ENCODE data around the gene CD300LB. TPM values are rescaled to one million over a fixed set of nuclear protein-coding genes. Genes with fewer than 3 reads are reported as not detected.
"Not testable (repeated sequence)": the region's sequence is repeated elsewhere in the genome, so short reads cannot be mapped to it uniquely, and the experiment has no call there.

CD300LB gene
- total RNA-seq = 1 to 10 TPM; 1.3 to 1.6 TPM
- 1 to 10 TPM in 1 of 2 donors, not detected in 1; 1.1 TPM for polyA plus RNA-seq
- long read RNA-seq, donor 1, partial matches to known transcripts = 0 of 4 reads
- long read RNA-seq, donor 1, other reads (novel, unspliced or antisense) = 4 of 4 reads
- long read RNA-seq, donor 2, partial matches to known transcripts = 0 of 1 reads
- long read RNA-seq, donor 2, other reads (novel, unspliced or antisense) = 1 of 1 reads

GRCh38 chr17:74531231-74531761 lies at the start of gene CD300LB:
CD300LB (minus strand) TSS chr17:74531475; CDS start chr17:74531350, 125 bp downstream.
- H3K4me3 ChIP-seq (ENCODE audit: low read length in 2 of 2) = no peak within 1 kb of the TSS
- no peaks in the 10 kb centered on the region for H3K27me3 ChIP-seq (ENCODE audit: control insufficient read depth in 1 of 2, insufficient read depth in 2 of 2, low read length in 1 of 2)
- no peak for ATAC-seq (ENCODE audit: low FRiP score)
- H3K27ac ChIP-seq (ENCODE audit: low read depth in 1 of 2, low read length in 2 of 2) = no peak within 1 kb of the TSS
- DNase-seq = peak; percentile 45 to 64
- no peaks in the 10 kb centered on the region for H3K36me3 ChIP-seq (ENCODE audit: control insufficient read depth in 1 of 2, insufficient read depth in 2 of 2, low read length in 1 of 2)
- intact Hi-C loops (cut with DNase I) = no loop called here
- WGBS, 2 donors = 64 to 65% methylated on average over 10 of the region's 10 CpGs
- H3K9me3 ChIP-seq (ENCODE audit: control insufficient read depth, low read length) = no peaks in the 10 kb centered on the region
- no peaks in the 10 kb centered on the region for H3K4me1 ChIP-seq (ENCODE audit: control insufficient read depth in 1 of 2, insufficient read depth in 2 of 2, low read length in 2 of 2)

- H3K4me1 ChIP-seq (ENCODE audit: control insufficient read depth in 1 of 2, insufficient read depth in 2 of 2, low read length in 2 of 2) = no peaks in the 10 kb centered on the region
- intact Hi-C loops (cut with DNase I) = no loop called here
These were observed 48.6 kb upstream of the CD300LB start for GRCh38 chr17:74579900-74580299.

DNA sequence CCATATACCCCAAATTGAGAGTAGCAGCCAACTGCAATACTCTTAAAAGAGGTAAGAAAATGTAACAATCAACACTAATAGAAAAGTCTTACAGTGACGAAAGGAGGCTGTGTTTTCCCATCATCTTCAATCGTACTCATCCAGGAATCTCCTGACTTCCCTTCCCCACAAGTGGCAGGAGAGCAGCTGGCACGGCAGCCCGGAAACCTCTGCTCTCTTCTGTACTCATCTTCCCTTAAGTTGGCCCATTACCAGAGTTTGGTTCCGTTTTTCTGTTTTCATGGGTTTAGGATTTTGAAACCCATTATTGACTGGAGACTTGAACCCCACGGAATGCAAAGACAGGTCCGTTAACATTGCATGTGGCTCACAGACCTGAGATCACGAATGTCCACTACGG lies 47.7 kb upstream of the CD300LB start:
- peaks cover 2% of the 10 kb centered on the region for H3K9me3 ChIP-seq (ENCODE audit: control insufficient read depth, low read length)
- 74 to 83% methylated on average over 9 of the region's 9 CpGs for WGBS, 2 donors

More at GRCh38 chr17:74579900-74580299, 48.6 kb upstream of the CD300LB start:
- H3K27me3 ChIP-seq (ENCODE audit: control insufficient read depth in 1 of 2, insufficient read depth in 2 of 2, low read length in 1 of 2) = no peaks in the 10 kb centered on the region
- DNase-seq = no peak
- 58 to 67% methylated on average over 7 of the region's 7 CpGs for WGBS, 2 donors
- no peak overlapping the region for H3K27ac ChIP-seq (ENCODE audit: low read depth in 1 of 2, low read length in 2 of 2)
- H3K9me3 ChIP-seq (ENCODE audit: control insufficient read depth, low read length) = peaks cover 2% of the 10 kb centered on the region
- no peak for ATAC-seq (ENCODE audit: low FRiP score)
- no peaks in the 10 kb centered on the region for H3K36me3 ChIP-seq (ENCODE audit: control insufficient read depth in 1 of 2, insufficient read depth in 2 of 2, low read length in 1 of 2)
- no peak overlapping the region for H3K4me3 ChIP-seq (ENCODE audit: low read length in 2 of 2)

GRCh38 chr17:74574489-74575142 lies 43.3 kb upstream of the CD300LB start:
- Histone ChIP-seq H3K4me3 (ENCODE audit: low read length in 2 of 2) (no peak overlapping the region), H3K36me3 (ENCODE audit: control insufficient read depth in 1 of 2, insufficient read depth in 2 of 2, low read length in 1 of 2) (no peaks in the 10 kb centered on the region), H3K9me3 (ENCODE audit: control insufficient read depth, low read length) (peaks cover 3% of the 10 kb centered on the region), H3K4me1 (ENCODE audit: control insufficient read depth in 1 of 2, insufficient read depth in 2 of 2, low read length in 2 of 2) (no peaks in the 10 kb centered on the region), H3K27me3 (ENCODE audit: control insufficient read depth in 1 of 2, insufficient read depth in 2 of 2, low read length in 1 of 2) (no peaks in the 10 kb centered on the region), H3K27ac (ENCODE audit: low read depth in 1 of 2, low read length in 2 of 2) (no peak overlapping the region)
- intact Hi-C loops (cut with DNase I) = no loop called here
- ATAC-seq (ENCODE audit: low FRiP score) (no peak), DNase-seq (no peak)
- 61 to 64% methylated on average over 5 of the region's 5 CpGs for WGBS, 2 donors

More for the DNA sequence above, 47.7 kb upstream of the CD300LB start:
- Histone ChIP-seq H3K4me1 (ENCODE audit: control insufficient read depth in 1 of 2, insufficient read depth in 2 of 2, low read length in 2 of 2) (no peaks in the 10 kb centered on the region), H3K27me3 (ENCODE audit: control insufficient read depth in 1 of 2, insufficient read depth in 2 of 2, low read length in 1 of 2) (no peaks in the 10 kb centered on the region), H3K4me3 (ENCODE audit: low read length in 2 of 2) (no peak overlapping the region), H3K27ac (ENCODE audit: low read depth in 1 of 2, low read length in 2 of 2) (no peak overlapping the region), H3K36me3 (ENCODE audit: control insufficient read depth in 1 of 2, insufficient read depth in 2 of 2, low read length in 1 of 2) (no peaks in the 10 kb centered on the region)
- intact Hi-C loops (cut with DNase I) = no loop called here
- no peak for ATAC-seq (ENCODE audit: low FRiP score)
- DNase-seq = no peak

- intact Hi-C loops (cut with DNase I); H3K9me3 ChIP-seq (ENCODE audit: control insufficient read depth, low read length); H3K4me3 ChIP-seq (ENCODE audit: low read length in 2 of 2); H3K27me3 ChIP-seq (ENCODE audit: control insufficient read depth in 1 of 2, insufficient read depth in 2 of 2, low read length in 1 of 2); DNase-seq; H3K4me1 ChIP-seq (ENCODE audit: control insufficient read depth in 1 of 2, insufficient read depth in 2 of 2, low read length in 2 of 2); H3K36me3 ChIP-seq (ENCODE audit: control insufficient read depth in 1 of 2, insufficient read depth in 2 of 2, low read length in 1 of 2); H3K27ac ChIP-seq (ENCODE audit: low read depth in 1 of 2, low read length in 2 of 2); ATAC-seq (ENCODE audit: low FRiP score): not testable (repeated sequence)
These were observed 42.4 kb upstream of the CD300LB start for GRCh38 chr17:74573635-74574034.

GRCh38 chr17:74573169-74573568 lies 41.9 kb upstream of the CD300LB start:
- intact Hi-C loops (cut with DNase I) = no loop called here
- Histone ChIP-seq H3K27me3 (ENCODE audit: control insufficient read depth in 1 of 2, insufficient read depth in 2 of 2, low read length in 1 of 2) (no peaks in the 10 kb centered on the region), H3K9me3 (ENCODE audit: control insufficient read depth, low read length) (peaks cover 3% of the 10 kb centered on the region), H3K27ac (ENCODE audit: low read depth in 1 of 2, low read length in 2 of 2) (no peak overlapping the region), H3K36me3 (ENCODE audit: control insufficient read depth in 1 of 2, insufficient read depth in 2 of 2, low read length in 1 of 2) (no peaks in the 10 kb centered on the region), H3K4me3 (ENCODE audit: low read length in 2 of 2) (no peak overlapping the region), H3K4me1 (ENCODE audit: control insufficient read depth in 1 of 2, insufficient read depth in 2 of 2, low read length in 2 of 2) (no peaks in the 10 kb centered on the region)
- 74 to 79% methylated on average over 3 of the region's 3 CpGs for WGBS, 2 donors
- no peak for ATAC-seq (ENCODE audit: low FRiP score)
- DNase-seq = no peak

DNA sequence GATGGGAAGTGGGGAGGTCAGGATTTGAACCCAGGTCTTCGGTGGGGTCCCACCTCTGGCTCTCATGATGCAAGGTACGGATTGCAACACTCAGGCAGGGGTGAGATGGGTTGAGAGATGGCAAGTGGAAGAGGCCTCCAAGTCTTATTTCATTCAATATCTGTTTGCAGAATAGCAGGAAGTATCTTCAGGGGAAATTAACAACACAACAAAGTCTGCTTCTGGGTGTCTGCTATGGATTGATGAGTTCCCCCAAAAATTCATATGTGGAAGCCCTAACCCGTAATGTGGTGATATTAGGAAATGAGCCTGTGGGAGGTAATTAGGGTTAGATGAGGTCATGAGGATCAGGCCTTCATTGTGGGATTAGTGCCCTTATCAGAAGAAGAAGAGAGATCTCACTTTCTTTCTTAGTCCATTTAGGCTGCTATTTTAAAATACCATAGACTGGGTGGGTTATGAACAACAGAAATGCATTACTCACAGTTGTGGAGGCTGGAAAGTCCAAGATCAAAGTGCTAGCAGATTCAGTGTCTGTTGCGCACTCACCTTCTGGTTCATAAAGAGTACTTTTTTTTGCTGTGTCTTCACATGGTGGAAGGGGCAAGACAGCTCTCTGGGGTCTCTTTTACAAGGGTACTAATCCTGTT lies 40.5 kb upstream of the CD300LB start:
- H3K4me1 ChIP-seq (ENCODE audit: control insufficient read depth in 1 of 2, insufficient read depth in 2 of 2, low read length in 2 of 2) = no peaks in the 10 kb centered on the region
- ATAC-seq (ENCODE audit: low FRiP score) (no peak), DNase-seq (no peak)
- H3K27ac ChIP-seq (ENCODE audit: low read depth in 1 of 2, low read length in 2 of 2) = no peak overlapping the region
- intact Hi-C loops (cut with DNase I) = no loop called here
- 73 to 78% methylated on average over 4 of the region's 4 CpGs for WGBS, 2 donors
- H3K4me3 ChIP-seq (ENCODE audit: low read length in 2 of 2) = no peak overlapping the region
- no peaks in the 10 kb centered on the region for H3K27me3 ChIP-seq (ENCODE audit: control insufficient read depth in 1 of 2, insufficient read depth in 2 of 2, low read length in 1 of 2)
- peaks cover 3% of the 10 kb centered on the region for H3K9me3 ChIP-seq (ENCODE audit: control insufficient read depth, low read length)
- no peaks in the 10 kb centered on the region for H3K36me3 ChIP-seq (ENCODE audit: control insufficient read depth in 1 of 2, insufficient read depth in 2 of 2, low read length in 1 of 2)

DNA sequence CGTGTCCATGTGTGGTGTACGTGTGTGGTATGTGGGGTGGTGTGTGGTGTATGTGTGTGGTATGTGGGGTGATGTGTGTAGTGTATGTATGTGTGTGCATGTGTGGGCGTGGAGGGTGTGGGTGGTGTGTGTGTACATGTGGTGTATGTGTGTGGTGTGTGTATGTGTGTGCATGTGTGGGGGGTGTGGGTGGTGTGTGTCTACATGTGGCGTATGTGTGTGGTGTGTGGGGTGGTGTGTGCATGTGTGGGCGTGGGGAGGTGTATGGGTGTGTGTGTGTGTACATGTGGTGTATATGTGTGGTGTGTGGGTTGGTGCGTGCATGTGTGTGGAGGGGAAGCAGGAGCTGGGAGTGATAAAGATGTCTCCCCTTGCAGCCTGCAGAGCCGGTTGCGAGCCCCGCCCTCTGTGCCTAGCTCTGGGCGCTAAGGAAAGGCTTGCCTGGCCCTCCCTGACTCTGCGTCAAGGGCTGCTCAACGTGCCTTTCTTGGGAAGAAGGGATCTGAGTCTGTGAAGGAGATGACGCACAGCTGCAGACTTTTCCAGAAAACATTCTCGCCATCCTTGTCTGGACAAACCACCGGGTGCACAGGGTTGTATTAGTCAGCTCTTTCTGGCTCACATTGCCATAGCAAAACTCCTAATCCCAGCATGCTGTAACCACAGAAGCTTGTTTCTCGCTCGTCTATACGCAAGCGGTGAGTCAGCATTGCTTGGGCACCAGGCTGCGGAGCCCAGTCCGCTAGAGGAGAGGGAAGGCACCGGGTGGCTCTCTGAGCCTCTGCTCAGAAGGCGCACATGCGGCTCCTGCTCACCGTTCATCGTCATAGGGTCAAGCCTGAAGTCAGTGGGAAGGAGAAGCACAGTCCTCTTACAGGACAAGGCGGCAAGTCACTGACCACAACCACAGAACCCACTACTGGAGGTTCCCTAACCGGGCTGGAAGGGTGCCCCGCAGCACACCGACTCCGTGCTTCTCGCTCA lies 38.0 kb upstream of the CD300LB start:
- H3K9me3 ChIP-seq (ENCODE audit: control insufficient read depth, low read length) = peaks cover 1% of the 10 kb centered on the region
- H3K27me3 ChIP-seq (ENCODE audit: control insufficient read depth in 1 of 2, insufficient read depth in 2 of 2, low read length in 1 of 2) = no peaks in the 10 kb centered on the region
- WGBS, 2 donors = 61 to 72% methylated on average over 32 of the region's 32 CpGs
- intact Hi-C loops (cut with DNase I) = no loop called here
- H3K4me3 ChIP-seq (ENCODE audit: low read length in 2 of 2) = no peak overlapping the region
- H3K4me1 ChIP-seq (ENCODE audit: control insufficient read depth in 1 of 2, insufficient read depth in 2 of 2, low read length in 2 of 2) = no peaks in the 10 kb centered on the region
- DNase-seq (peak in 1 of 2 donors; percentile 91), ATAC-seq (ENCODE audit: low FRiP score) (peak; percentile 24)
- H3K36me3 ChIP-seq (ENCODE audit: control insufficient read depth in 1 of 2, insufficient read depth in 2 of 2, low read length in 1 of 2) = no peaks in the 10 kb centered on the region
- H3K27ac ChIP-seq (ENCODE audit: low read depth in 1 of 2, low read length in 2 of 2) = no peak overlapping the region

All from aorta (tissue), 5 donors.